Type B pancreatic cell (in vitro differentiated cells): ENCODE measurements around the gene ANKRD13A. TPM values are rescaled to one million over a fixed set of nuclear protein-coding genes. Genes with fewer than 3 reads are reported as not detected.
A peak's percentile ranks its signal among the peaks of the same experiment; 100 is the strongest.

Experiments used
- DNase-seq: peaks from one replicate; pipeline ENCODE4 v3.0.0; 2021; ENCODE audit warnings: mixed read lengths; ENCODE audit not compliant: unreplicated experiment; ENCODE audit errors: extremely low spot score
- H3K27ac Mint-ChIP-seq: 2 replicates; pipeline ENCODE4 v1.8.0; 2021; ENCODE audit warnings: mild to moderate bottlenecking, mixed read lengths
- H3K27me3 Mint-ChIP-seq: 2 replicates; pipeline ENCODE4 v1.8.0; 2021; ENCODE audit warnings: mixed read lengths
- H3K36me3 Mint-ChIP-seq: 2 replicates; pipeline ENCODE4 v1.8.0; 2021; ENCODE audit warnings: mixed read lengths
- H3K4me1 Mint-ChIP-seq: one replicate; pipeline ENCODE4 v1.8.0; 2021; ENCODE audit warnings: mixed read lengths; ENCODE audit not compliant: unreplicated experiment
- H3K4me3 Mint-ChIP-seq: 2 replicates; pipeline ENCODE4 v1.8.0; 2021; ENCODE audit warnings: mild to moderate bottlenecking, mixed read lengths
- H3K9me3 Mint-ChIP-seq: 2 replicates; pipeline ENCODE4 v1.8.0; 2021; ENCODE audit warnings: mixed read lengths
- total RNA-seq: library from RNA; stranded (reverse); gene quantifications from 2 replicates; pipeline ENCODE4 v1.2.1, GENCODE V29; 2021; ENCODE audit warnings: low replicate concordance
- TF ChIP-seq, protein P1 (sequence below): fragments of 200-600 bp; sonication (generic); conservative IDR thresholded peaks from 2 replicates; pipeline ENCODE4 v1.5.0; 2021; ENCODE audit warnings: antibody characterized with exemption, mild to moderate bottlenecking

ANKRD13A gene
- total RNA-seq, 1 donor from 2014 or later, result 34.6 TPM

DNA sequence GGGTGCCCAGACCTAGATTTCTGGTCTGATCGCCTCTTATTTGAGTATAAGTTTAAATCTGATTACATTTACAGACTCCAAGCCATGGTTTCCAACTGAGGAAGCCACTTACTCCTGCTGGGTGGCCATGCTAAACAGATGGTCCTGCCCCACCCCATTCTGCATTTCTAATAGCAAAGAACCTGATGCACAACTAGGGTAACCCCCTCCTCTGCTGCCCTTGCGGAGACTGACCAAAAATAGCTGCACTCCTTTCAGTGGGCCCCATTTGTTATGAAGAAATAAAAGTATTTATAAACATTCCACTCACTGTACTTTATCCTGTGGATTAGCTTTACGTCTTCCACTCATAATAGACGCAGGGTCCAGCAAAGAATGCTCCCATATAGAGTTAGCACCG, 9.8 kb upstream of the ANKRD13A start:
- H3K27ac Mint-ChIP-seq, result no peak overlapping the region
- no peak overlapping the region for H3K4me3 Mint-ChIP-seq
- H3K4me1 Mint-ChIP-seq, result peaks cover 5% of the 10 kb centered on the region
- peaks cover 17% of the 10 kb centered on the region for H3K36me3 Mint-ChIP-seq
- no peaks in the 10 kb centered on the region for H3K27me3 Mint-ChIP-seq
- TF ChIP-seq, protein P1, sequence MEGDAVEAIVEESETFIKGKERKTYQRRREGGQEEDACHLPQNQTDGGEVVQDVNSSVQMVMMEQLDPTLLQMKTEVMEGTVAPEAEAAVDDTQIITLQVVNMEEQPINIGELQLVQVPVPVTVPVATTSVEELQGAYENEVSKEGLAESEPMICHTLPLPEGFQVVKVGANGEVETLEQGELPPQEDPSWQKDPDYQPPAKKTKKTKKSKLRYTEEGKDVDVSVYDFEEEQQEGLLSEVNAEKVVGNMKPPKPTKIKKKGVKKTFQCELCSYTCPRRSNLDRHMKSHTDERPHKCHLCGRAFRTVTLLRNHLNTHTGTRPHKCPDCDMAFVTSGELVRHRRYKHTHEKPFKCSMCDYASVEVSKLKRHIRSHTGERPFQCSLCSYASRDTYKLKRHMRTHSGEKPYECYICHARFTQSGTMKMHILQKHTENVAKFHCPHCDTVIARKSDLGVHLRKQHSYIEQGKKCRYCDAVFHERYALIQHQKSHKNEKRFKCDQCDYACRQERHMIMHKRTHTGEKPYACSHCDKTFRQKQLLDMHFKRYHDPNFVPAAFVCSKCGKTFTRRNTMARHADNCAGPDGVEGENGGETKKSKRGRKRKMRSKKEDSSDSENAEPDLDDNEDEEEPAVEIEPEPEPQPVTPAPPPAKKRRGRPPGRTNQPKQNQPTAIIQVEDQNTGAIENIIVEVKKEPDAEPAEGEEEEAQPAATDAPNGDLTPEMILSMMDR, result no peak
- no peaks in the 10 kb centered on the region for H3K9me3 Mint-ChIP-seq
- DNase-seq, result no peak

DNA sequence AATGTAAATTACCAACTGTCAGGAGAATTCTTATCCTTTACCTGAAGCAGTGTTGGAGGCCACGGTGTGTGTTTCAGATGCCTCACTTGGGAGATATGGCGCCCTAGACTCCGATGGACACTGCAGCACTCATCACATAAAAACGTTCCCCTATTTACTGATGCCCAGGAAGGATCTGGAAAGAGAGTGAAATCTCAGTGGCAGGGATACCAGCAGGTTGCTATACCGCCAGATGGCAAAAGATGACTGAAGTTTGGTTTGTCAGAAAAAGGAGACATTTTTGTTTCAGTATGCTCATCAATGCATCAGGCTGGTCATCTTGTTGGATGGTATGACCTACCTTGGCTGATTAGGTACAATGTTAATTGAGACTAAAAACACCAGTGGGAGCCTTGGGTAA, 7.6 kb upstream of the ANKRD13A start:
- Mint-ChIP-seq H3K36me3 (peaks cover 12% of the 10 kb centered on the region), H3K4me1 (peaks cover 18% of the 10 kb centered on the region), H3K4me3 (no peak overlapping the region), H3K9me3 (no peaks in the 10 kb centered on the region), H3K27ac (no peak overlapping the region), H3K27me3 (no peaks in the 10 kb centered on the region)
- TF ChIP-seq, protein P1, result no peak
- no peak for DNase-seq

DNA sequence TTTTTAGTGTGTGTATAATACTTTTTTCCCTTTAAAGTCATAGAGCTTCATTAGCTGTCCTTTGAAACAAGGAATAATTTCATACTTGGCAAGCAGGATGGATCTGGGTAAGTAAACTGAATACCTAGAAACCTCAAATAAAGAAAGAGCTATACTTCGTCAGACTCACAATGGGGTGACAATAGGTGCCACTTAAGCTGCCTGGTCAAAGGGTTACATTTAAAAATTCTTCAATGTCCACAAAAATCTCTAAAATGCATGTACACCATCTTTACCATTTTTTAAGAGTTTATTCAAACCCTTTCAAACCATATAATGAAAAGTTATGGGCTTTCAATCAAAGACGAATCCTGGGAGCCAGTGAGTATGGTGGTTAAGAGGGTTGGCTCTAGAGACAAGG, 6.1 kb upstream of the ANKRD13A start:
- TF ChIP-seq, protein P1, result no peak
- no peaks in the 10 kb centered on the region for H3K9me3 Mint-ChIP-seq
- DNase-seq, result no peak
- peaks cover 9% of the 10 kb centered on the region for H3K36me3 Mint-ChIP-seq
- H3K4me3 Mint-ChIP-seq, result no peak overlapping the region
- H3K4me1 Mint-ChIP-seq, result peaks cover 22% of the 10 kb centered on the region
- no peak overlapping the region for H3K27ac Mint-ChIP-seq
- H3K27me3 Mint-ChIP-seq, result no peaks in the 10 kb centered on the region

DNA sequence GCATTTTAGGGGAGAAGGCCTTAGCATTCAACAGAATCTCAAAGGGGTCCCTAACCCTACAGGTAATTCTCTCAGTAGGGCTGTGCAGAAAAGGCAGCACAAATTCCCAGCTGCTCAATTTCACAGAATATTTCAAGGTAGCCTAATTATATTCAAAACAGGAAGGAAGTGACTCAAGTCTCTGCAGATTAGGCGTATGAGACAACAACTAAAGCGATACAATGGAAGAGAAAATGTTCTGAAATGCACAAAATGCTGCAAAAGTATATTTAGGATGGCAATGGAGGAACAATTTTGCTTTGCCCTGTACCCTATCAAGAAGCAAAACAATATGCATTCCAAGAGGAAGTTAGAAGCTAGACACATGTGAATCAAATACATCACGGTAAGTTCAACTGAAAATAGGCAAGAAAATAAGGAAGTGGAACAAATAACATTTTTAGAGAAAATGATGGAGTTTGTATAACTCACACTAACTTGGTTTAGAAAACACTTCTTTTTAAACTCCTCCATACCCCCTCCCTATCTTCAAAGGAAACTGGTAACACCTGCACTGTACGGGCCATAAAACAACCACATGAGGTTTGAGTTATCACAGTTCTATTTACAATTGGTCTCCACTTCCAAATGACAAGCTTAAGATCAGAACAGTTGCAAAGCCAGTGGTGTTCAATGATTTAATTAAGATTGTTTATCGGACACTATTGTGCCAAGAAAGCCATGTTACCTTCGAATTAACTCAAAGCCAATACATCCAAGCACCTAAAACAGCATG, 4.6 kb upstream of the ANKRD13A start:
- Mint-ChIP-seq H3K27me3 (no peaks in the 10 kb centered on the region), H3K27ac (no peak overlapping the region), H3K9me3 (no peaks in the 10 kb centered on the region), H3K4me3 (peak overlapping the region; percentile 97), H3K4me1 (peaks cover 22% of the 10 kb centered on the region), H3K36me3 (peaks cover 1% of the 10 kb centered on the region)
- no peak for DNase-seq
- TF ChIP-seq, protein P1, result no peak

DNA sequence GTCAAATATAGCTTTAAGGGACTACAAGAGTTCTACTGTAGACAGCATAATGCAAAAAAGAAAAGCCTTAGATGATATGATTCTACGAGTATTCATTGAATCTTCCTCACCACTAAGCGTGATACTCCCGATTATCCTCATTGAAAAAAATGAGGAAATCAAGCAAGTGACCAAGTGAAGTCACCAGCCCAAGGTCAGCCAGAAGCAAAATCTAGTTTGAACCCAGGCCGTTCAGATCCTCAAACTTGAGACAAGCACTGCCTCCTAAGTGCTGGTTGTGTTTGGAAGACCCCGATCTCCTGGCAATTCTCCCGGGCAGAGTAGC, 3.9 kb upstream of the ANKRD13A start:
- Mint-ChIP-seq H3K9me3 (no peaks in the 10 kb centered on the region), H3K36me3 (no peaks in the 10 kb centered on the region), H3K4me3 (peak overlapping the region; percentile 97), H3K4me1 (peaks cover 22% of the 10 kb centered on the region), H3K27ac (peak overlapping the region; percentile 75), H3K27me3 (no peaks in the 10 kb centered on the region)
- TF ChIP-seq, protein P1, result no peak
- DNase-seq, result no peak
